ENCODE measurements around the gene ROR1.

- no peak for TF ChIP-seq POLR2AphosphoS5 (IDR thresholded peaks at IDR 0.05; ENCODE audit: insufficient read depth, low read depth, low read length)
- no peak for TF ChIP-seq POLR2A (IDR thresholded peaks at IDR 0.05; ENCODE audit: low read depth, low read length)
- no peak for TF ChIP-seq GATA2 (IDR thresholded peaks at IDR 0.05; ENCODE audit: insufficient read depth, insufficient read length, low read depth, low read length)
- TF ChIP-seq CTCF (IDR thresholded peaks at IDR 0.05; ENCODE audit: extremely low read depth in 1 of 2, insufficient read depth in 1 of 2, low read depth in 1 of 2, low read length in 2 of 2): no peak
- no peak for TF ChIP-seq EZH2 (IDR thresholded peaks at IDR 0.05; ENCODE audit: borderline replicate concordance, low read depth, low read length, severe bottlenecking)
Observed at GRCh38 chr1:63730211-63730610, 43.6 kb upstream of the ROR1 start.

Data from endothelial cell of umbilical vein (primary cell).